ENCODE results near the gene COBLL1. TPM values are rescaled to one million over a fixed set of nuclear protein-coding genes. Genes with fewer than 3 reads are reported as not detected.

COBLL1 gene
- total and polyA plus RNA-seq, 8 donors, result 18.0 to 74.5 (median 61.7) TPM

GRCh38 chr2:164882276-164882675 is 40.7 kb upstream of the COBLL1 start:
- H3K4me1 ChIP-seq, result peaks cover 0 to 4% (median 0%) of the 10 kb centered on the region in 3 donors
- TF ChIP-seq CTCF (IDR thresholded peaks at IDR 0.05), result no peak
- no peak overlapping the region for H3K27ac ChIP-seq
- no peak for DNase-seq
- no peaks in the 10 kb centered on the region for H3K9me3 ChIP-seq
- no peaks in the 10 kb centered on the region for H3K27me3 ChIP-seq
- no peaks in the 10 kb centered on the region for H3K36me3 ChIP-seq
- H3K4me3 ChIP-seq, result no peak overlapping the region
- FAIRE-seq, result no peak
- intact Hi-C loops (cut with DNase I), result no loop called here
- 82 to 83% methylated on average over 9 of the region's 9 CpGs for WGBS, 2 donors
- ATAC-seq, result peak in 3 of 4 donors; percentile 27 to 59 (median 38)

DNA sequence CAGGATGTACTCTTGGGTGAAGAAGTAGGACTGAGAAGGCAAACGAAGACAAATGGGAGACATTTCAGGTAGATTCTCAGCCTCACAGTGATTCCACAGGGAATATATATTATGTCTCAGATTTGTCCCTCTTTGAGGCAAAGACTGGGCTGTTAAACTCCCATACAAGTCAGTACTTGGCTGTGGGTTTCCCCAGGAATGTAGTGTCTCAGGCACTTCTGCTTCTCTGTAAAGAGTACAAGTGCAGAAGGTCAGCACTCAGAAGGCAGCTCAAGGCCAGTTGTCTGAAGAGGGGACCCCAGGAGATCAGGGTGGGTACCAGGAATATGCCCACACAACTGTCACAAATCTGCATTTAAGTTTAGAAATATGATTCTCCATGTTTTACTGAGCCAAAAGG is 39.9 kb upstream of the COBLL1 start:
- FAIRE-seq (no peak), ATAC-seq (peak in 1 of 4 donors; percentile 36), DNase-seq (no peak)
- no peaks in the 10 kb centered on the region for H3K36me3 ChIP-seq
- no peaks in the 10 kb centered on the region for H3K4me1 ChIP-seq
- H3K9me3 ChIP-seq, result no peaks in the 10 kb centered on the region
- no peaks in the 10 kb centered on the region for H3K27me3 ChIP-seq
- intact Hi-C loops (cut with DNase I), result no loop called here
- no peak overlapping the region for H3K27ac ChIP-seq
- WGBS, 2 donors, result 77 to 79% methylated on average over 1 of the region's 1 CpG
- TF ChIP-seq CTCF (IDR thresholded peaks at IDR 0.05), result no peak
- H3K4me3 ChIP-seq, result no peak overlapping the region

DNA sequence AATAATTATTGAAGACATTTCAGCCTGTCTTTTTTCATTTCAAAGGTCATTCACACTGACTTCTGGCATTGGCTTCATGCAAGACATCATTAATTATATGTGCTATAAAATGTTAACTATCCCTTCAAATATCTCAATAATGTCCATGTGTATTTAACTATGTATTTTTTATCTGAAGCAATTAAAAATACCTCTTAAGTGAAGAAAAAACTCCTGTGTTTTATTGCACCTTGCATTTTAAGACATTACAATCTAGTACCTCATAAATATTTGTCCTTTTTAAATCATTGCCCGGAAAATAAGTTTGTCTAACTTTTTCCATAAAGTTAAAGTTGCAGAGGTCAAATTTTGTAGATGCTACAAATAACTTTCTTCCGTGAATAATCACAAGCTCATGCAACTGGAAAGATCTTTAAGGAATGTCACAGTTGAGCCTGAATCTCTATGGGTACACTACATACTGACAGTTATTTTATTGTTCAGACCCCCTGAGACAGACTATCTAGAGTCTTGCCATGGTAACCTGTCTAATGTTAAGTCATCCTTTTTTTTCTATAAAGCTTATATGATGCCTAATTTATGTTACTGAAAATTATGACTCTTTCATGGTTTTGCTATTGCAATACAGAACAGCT is 38.4 kb upstream of the COBLL1 start:
- H3K27ac ChIP-seq, result no peak overlapping the region
- ATAC-seq, result no peak
- no peaks in the 10 kb centered on the region for H3K27me3 ChIP-seq
- H3K9me3 ChIP-seq, result no peaks in the 10 kb centered on the region
- no peak for TF ChIP-seq CTCF (IDR thresholded peaks at IDR 0.05)
- FAIRE-seq, result no peak
- no peaks in the 10 kb centered on the region for H3K36me3 ChIP-seq
- 61 to 71% methylated on average over 2 of the region's 2 CpGs for WGBS, 2 donors
- H3K4me1 ChIP-seq, result peaks cover 0 to 4% (median 0%) of the 10 kb centered on the region in 3 donors
- DNase-seq, result no peak
- intact Hi-C loops (cut with DNase I), result no loop called here
- no peak overlapping the region for H3K4me3 ChIP-seq

- intact Hi-C loops (cut with DNase I), result no loop called here
- FAIRE-seq, result no peak
- ATAC-seq, result no peak
Observed at GRCh38 chr2:164877927-164878326, 36.3 kb upstream of the COBLL1 start.

More at GRCh38 chr2:164877927-164878326, 36.3 kb upstream of the COBLL1 start:
- H3K9me3 ChIP-seq, result no peaks in the 10 kb centered on the region
- H3K36me3 ChIP-seq, result no peaks in the 10 kb centered on the region
- no peaks in the 10 kb centered on the region for H3K27me3 ChIP-seq
- DNase-seq, result no peak
- no peak overlapping the region for H3K4me3 ChIP-seq
- H3K4me1 ChIP-seq, result peaks cover 0 to 4% (median 0%) of the 10 kb centered on the region in 3 donors
- no peak for TF ChIP-seq CTCF (IDR thresholded peaks at IDR 0.05)
- H3K27ac ChIP-seq, result no peak overlapping the region

All from pancreas (tissue), 10 donors.